OCI-LY7 (cell line): ENCODE results near the gene RAE1. TPM values are rescaled to one million over a fixed set of nuclear protein-coding genes. Genes with fewer than 3 reads are reported as not detected.
"Not testable (repeated sequence)": the region's sequence is repeated elsewhere in the genome, so short reads cannot be mapped to it uniquely, and the experiment has no call there.

Experiments
- BruUV-seq: library from RNA; stranded (reverse); fragments of 400-500 nt; replicated peaks from 2 replicates; lab custom pipeline; 2021; lab: Mats Ljungman, UMichigan
- CTCF ChIA-PET: fragments of 300-600 bp; sonication (Branson Sonifier 250); formaldehyde crosslinking; loops from one replicate; lab custom pipeline; 2022; ENCODE audit warnings: antibody characterized with exemption; ENCODE audit not compliant: unreplicated experiment; lab: Charles Lee
- POLR2A ChIA-PET: fragments of 300-600 bp; sonication (Branson Sonifier 250); formaldehyde crosslinking; loops from one replicate; lab custom pipeline; 2022; ENCODE audit warnings: antibody characterized with exemption; lab: Charles Lee
- DNase-seq: peaks from one replicate; pipeline ENCODE4 v3.0.0-alpha.2; 2015; ENCODE audit warnings: low spot score
- H2AFZ ChIP-seq: fragments of 200-600 bp; sonication (generic), shearing (Covaris generic); 2 replicates; pipeline ENCODE4 v1.6.1; 2014; ENCODE audit warnings: mild to moderate bottlenecking, antibody characterized with exemption, low read length, moderate library complexity
- H3K27ac ChIP-seq: fragments of 200-600 bp; sonication (generic); 2 replicates; pipeline ENCODE4 v1.5.1; 2014; ENCODE audit warnings: mixed run types, low read depth, mild to moderate bottlenecking, moderate library complexity, low read length, inconsistent platforms; ENCODE audit not compliant: poor library complexity, severe bottlenecking
- H3K36me3 ChIP-seq: fragments of 200-600 bp; sonication (generic); 2 replicates; pipeline ENCODE4 v1.6.1; 2014; ENCODE audit warnings: mild to moderate bottlenecking, antibody characterized with exemption, low read length, moderate library complexity, mixed read lengths; ENCODE audit not compliant: insufficient read depth
- H3K4me1 ChIP-seq: fragments of 200-600 bp; sonication (generic); 2 replicates; pipeline ENCODE4 v1.5.1; 2014; ENCODE audit warnings: mild to moderate bottlenecking, low read length; ENCODE audit not compliant: insufficient read depth, poor library complexity, severe bottlenecking
- H3K4me2 ChIP-seq: fragments of 200-600 bp; sonication (generic); 2 replicates; pipeline ENCODE4 v1.6.1; 2014; ENCODE audit warnings: mild to moderate bottlenecking, low read length
- H3K4me3 ChIP-seq: fragments of 200-600 bp; sonication (generic); 2 replicates; pipeline ENCODE4 v1.5.1; 2014; ENCODE audit warnings: mild to moderate bottlenecking, low read depth, low read length; ENCODE audit not compliant: poor library complexity, severe bottlenecking
- H3K79me2 ChIP-seq: fragments of 200-600 bp; sonication (generic); 2 replicates; pipeline ENCODE4 v1.6.1; 2016; ENCODE audit warnings: low read depth, mild to moderate bottlenecking, low read length, moderate library complexity, mixed read lengths; ENCODE audit not compliant: insufficient read depth
- H3K9me2 ChIP-seq: fragments of 200-600 bp; sonication (generic); 2 replicates; pipeline ENCODE4 v1.6.1; 2016; ENCODE audit warnings: mild to moderate bottlenecking, low read length, mixed read lengths; ENCODE audit not compliant: insufficient read depth
- H3K9me3 ChIP-seq: fragments of 200-600 bp; sonication (generic); 2 replicates; pipeline ENCODE4 v1.6.1; 2014; ENCODE audit warnings: mild to moderate bottlenecking, mixed run types, low read length, mixed read lengths
- H4K20me1 ChIP-seq: fragments of 200-600 bp; sonication (generic); 2 replicates; pipeline ENCODE4 v1.6.1; 2014; ENCODE audit warnings: mild to moderate bottlenecking, antibody characterized with exemption, low read length, moderate library complexity, mixed read lengths; ENCODE audit not compliant: insufficient read depth
- CTCF ChIP-seq: fragments of 200-600 bp; sonication (generic); conservative IDR thresholded peaks from 2 replicates; pipeline ENCODE4 v1.5.1; 2014; ENCODE audit warnings: mild to moderate bottlenecking, antibody characterized with exemption, low read length, moderate library complexity, mixed read lengths
- EZH2phosphoT487 ChIP-seq: fragments of 200-600 bp; sonication (generic); IDR thresholded peaks from 2 replicates; pipeline ENCODE4 v1.6.1; 2018; ENCODE audit warnings: low read depth, borderline replicate concordance, mild to moderate bottlenecking, mixed run types, antibody characterized with exemption, low read length, moderate library complexity, mixed read lengths
- intact Hi-C: fragments of 100-400 bp; cut with micrococcal nuclease; formaldehyde crosslinking; loops from one replicate; pipeline ENCODE4 v1.10.0; 2022; ENCODE audit not compliant: unreplicated experiment
- total RNA-seq, 2 experiments: library from RNA; depleted of rRNA in 1 of 2; stranded (reverse); fragments of >200 nt in 1 of 2; shearing (Covaris generic) in 1 of 2; gene quantifications; 2 replicates each; pipeline ENCODE4 v1.2.3, GENCODE V29; 2014 to 2022

Gene RAE1
- total RNA-seq, 2 experiments from 2014 or later: 55.0 to 57.4 TPM

- no peak for DNase-seq
- Histone ChIP-seq H4K20me1 (no peaks in the 10 kb centered on the region), H3K9me3 (no peaks in the 10 kb centered on the region), H3K79me2 (no peaks in the 10 kb centered on the region), H3K4me1 (no peaks in the 10 kb centered on the region), H3K4me3 (no peak overlapping the region), H2AFZ (no peak overlapping the region), H3K27ac (no peak overlapping the region), H3K4me2 (no peak overlapping the region), H3K9me2 (no peaks in the 10 kb centered on the region), H3K36me3 (no peaks in the 10 kb centered on the region)
- TF ChIP-seq CTCF: no peak
- intact Hi-C loops: no loop called here
- ChIA-PET CTCF (interaction anchor here (0.5 kb wide), 1 partner anchor 29 kb away, joined by 7 read pairs; no protein-coding TSS in a partner anchor), POLR2A (interaction anchor here (1.1 kb wide), 1 partner anchor 20 kb away, joined by 4 read pairs; no protein-coding TSS in a partner anchor)
- BruUV-seq: no TSS peak
These were observed 67.0 kb downstream of the RAE1 start for GRCh38 chr20:57417830-57418780.

GRCh38 chr20:57419479-57419878 lies 68.4 kb downstream of the RAE1 start:
- DNase-seq, H3K4me2 ChIP-seq, H2AFZ ChIP-seq, BruUV-seq, H4K20me1 ChIP-seq, H3K4me3 ChIP-seq, H3K9me3 ChIP-seq, H3K36me3 ChIP-seq, H3K79me2 ChIP-seq, intact Hi-C loops, H3K27ac ChIP-seq, H3K4me1 ChIP-seq, CTCF ChIA-PET, H3K9me2 ChIP-seq: not testable (repeated sequence)
- POLR2A ChIA-PET: interaction anchor here (1.0 to 1.1 kb wide), 2 partner anchors 21 to 28 kb away, joined by 4 read pairs; partner anchors contain the start of gene RBM38

GRCh38 chr20:57420571-57421252 lies 69.7 kb downstream of the RAE1 start:
- no peaks in the 10 kb centered on the region for H3K9me3 ChIP-seq
- H3K4me1 ChIP-seq: peaks cover 13% of the 10 kb centered on the region
- no peak overlapping the region for H2AFZ ChIP-seq
- H3K79me2 ChIP-seq: no peaks in the 10 kb centered on the region
- ChIA-PET CTCF (no interaction called here), POLR2A (interaction anchor here (0.6 kb wide), 1 partner anchor 45 kb away, joined by 3 read pairs; no protein-coding TSS in a partner anchor)
- H3K36me3 ChIP-seq: no peaks in the 10 kb centered on the region
- no peak for TF ChIP-seq EZH2phosphoT487
- TF ChIP-seq CTCF: no peak
- H3K4me2 ChIP-seq: no peak overlapping the region
- no peaks in the 10 kb centered on the region for H3K9me2 ChIP-seq
- H3K4me3 ChIP-seq: no peak overlapping the region
- H4K20me1 ChIP-seq: no peaks in the 10 kb centered on the region
- no peak for DNase-seq
- H3K27ac ChIP-seq: no peak overlapping the region
- BruUV-seq: no TSS peak
- intact Hi-C loops: no loop called here
